K562 (cell line): ENCODE results near the gene LRP4. TPM values are rescaled to one million over a fixed set of nuclear protein-coding genes. Genes with fewer than 3 reads are reported as not detected.
A peak's percentile ranks its signal among the peaks of the same experiment; 100 is the strongest.

Experiments
- ASH1L ChIP-seq: fragments of 450-650 bp; IDR thresholded peaks from 2 replicates; pipeline ENCODE4 v1.6.1; 2018; ENCODE audit warnings: borderline replicate concordance, mild to moderate bottlenecking, low read depth; ENCODE audit not compliant: partially characterized antibody
- CBX3 ChIP-seq, 2 experiments: IDR thresholded peaks; 1 replicate in 1 of 2; 2 replicates in 1 of 2; pipeline ENCODE4 v1.6.1; 2012; ENCODE audit warnings: inconsistent platforms in 2 of 2, low read length in 2 of 2, borderline replicate concordance in 1 of 2, control low read depth in 1 of 2
- EHMT2 ChIP-seq: fragments of 450-650 bp; IDR thresholded peaks from 2 replicates; pipeline ENCODE4 v1.6.1; 2018; ENCODE audit warnings: antibody characterized with exemption
- ETS2 ChIP-seq: IDR thresholded peaks from 2 replicates; pipeline ENCODE4 v1.6.1; 2016; ENCODE audit warnings: borderline replicate concordance, missing genetic modification characterization, mild to moderate bottlenecking, moderate library complexity, missing compliant biosample characterization; ENCODE audit not compliant: poor library complexity, severe bottlenecking
- FOXJ3 ChIP-seq: sonication (generic); formaldehyde crosslinking; IDR thresholded peaks from 2 replicates; pipeline ENCODE4 v1.4.0; 2020; ENCODE audit warnings: mild to moderate bottlenecking, missing genetic modification reagents
- FOXK2 ChIP-seq, 2 experiments: fragments of 450-650 bp; IDR thresholded peaks in 1 of 2; conservative IDR thresholded peaks in 1 of 2; 2 replicates each; pipeline ENCODE4 v1.6.1; 2016; ENCODE audit warnings: low read depth in 2 of 2, mild to moderate bottlenecking in 1 of 2
- GATA2 ChIP-seq: sonication (generic); formaldehyde crosslinking; IDR thresholded peaks from 2 replicates; pipeline ENCODE4 v1.4.0; 2020; ENCODE audit warnings: mild to moderate bottlenecking, missing genetic modification reagents
- HNRNPK ChIP-seq: fragments of 200-400 bp; formaldehyde crosslinking; IDR thresholded peaks from one replicate; pipeline ENCODE4 v1.6.1; 2018; ENCODE audit warnings: mild to moderate bottlenecking, low read depth, low read length; ENCODE audit not compliant: poor library complexity, severe bottlenecking
- KDM2B ChIP-seq: fragments of 250-450 bp; sonication (Bioruptor Pico); IDR thresholded peaks from 2 replicates; pipeline ENCODE4 v1.8.0; 2021; ENCODE audit warnings: mild to moderate bottlenecking, moderate library complexity
- SMAD4 ChIP-seq: fragments of 250-450 bp; sonication (Bioruptor Pico); conservative IDR thresholded peaks from 2 replicates; pipeline ENCODE4 v1.8.0; 2021; ENCODE audit warnings: inconsistent platforms, mild to moderate bottlenecking, moderate library complexity
- SMARCA4 ChIP-seq: fragments of 450-650 bp; IDR thresholded peaks from 2 replicates; pipeline ENCODE4 v1.6.1; 2016
- TARDBP ChIP-seq: fragments of 450-650 bp; IDR thresholded peaks from 2 replicates; pipeline ENCODE4 v1.6.1; 2016
- TSHZ1 ChIP-seq: fragments of 250-450 bp; sonication (Bioruptor Pico); IDR thresholded peaks from 2 replicates; pipeline ENCODE4 v1.4.0; 2020; ENCODE audit warnings: mild to moderate bottlenecking, moderate library complexity
- ZEB2 ChIP-seq: fragments of 450-650 bp; IDR thresholded peaks from 2 replicates; pipeline ENCODE4 v1.6.1; 2016
- ZNF197 ChIP-seq: fragments of 200-800 bp; sonication (Bioruptor generic); IDR thresholded peaks from 2 replicates; pipeline ENCODE4 v1.6.1; 2016; ENCODE audit warnings: low read depth, missing genetic modification characterization, missing compliant biosample characterization
- polyA plus RNA-seq, 8 experiments: library from polyadenylated mRNA; depleted of rRNA in 4 of 8; stranded (reverse) in 5 of 8; unstranded in 3 of 8; fragments of >200 nt; fragmentation: Nextera tagmentation in 2 of 8; fragmentation: Illumina TruSeq in 1 of 8; extraction: Ambion mirVana in 2 of 8; extraction: Trizol in 1 of 8; gene quantifications; 2 replicates each; pipeline versions ENCODE4 v1.2.1 to v1.2.3, GENCODE V29; 2011 to 2014; ENCODE audit warnings: inconsistent platforms in 1 of 8, missing spikeins in 1 of 8
- total RNA-seq, 7 experiments: library from RNA; depleted of rRNA in 6 of 7; stranded (reverse); fragments of >200 nt in 6 of 7; fragmentation: Illumina TruSeq in 2 of 7; extraction: Trizol in 2 of 7; gene quantifications; 2 replicates each; pipeline versions ENCODE4 v1.2.1 to v1.2.3, GENCODE V29; 2011 to 2021; ENCODE audit warnings: low replicate concordance in 1 of 7
- TF ChIP-seq, protein P1 (sequence below): fragments of 450-650 bp; IDR thresholded peaks from 2 replicates; pipeline ENCODE4 v1.6.1; 2016; ENCODE audit warnings: borderline replicate concordance
- TF ChIP-seq, protein P2 (sequence below): sonication (generic); IDR thresholded peaks from 2 replicates; pipeline ENCODE4 v1.6.1; 2016
- TF ChIP-seq, protein P3 (sequence below): fragments of 250-450 bp; sonication (Bioruptor Pico); IDR thresholded peaks from 2 replicates; pipeline ENCODE4 v1.9.0; 2021; ENCODE audit warnings: mild to moderate bottlenecking
- TF ChIP-seq, protein P4 (sequence below), 2 experiments: fragments of 450-650 bp; conservative IDR thresholded peaks; 2 replicates each; pipeline ENCODE4 v1.6.1; 2017; ENCODE audit warnings: mild to moderate bottlenecking in 2 of 2, moderate library complexity in 2 of 2

Gene LRP4
- total and polyA plus RNA-seq, 9 of the 15 experiments (the other 6 are each of a cell fraction or from before 2014, with no cell fraction given) = 0.04 to 0.54 (median 0.10) TPM

- TF ChIP-seq KDM2B (no peak), SMARCA4 (0 out of 2 replicates have a peak, but pooled peaks have one; percentile 28), ASH1L (no peak), EHMT2 (no peak), TARDBP (peak; percentile 81), ETS2 (tag) (no peak), ZNF197 (CRISPR knock-in tag) (no peak), HNRNPK (no peak), CBX3 (IDR thresholded peaks at IDR 0.05; ENCODE audit: borderline replicate concordance in 1 of 2, low read length in 2 of 2) (0 out of 3 replicates have a peak, but pooled peaks of 1 of the 2 experiments have one; percentile 7), SMAD4 (0 out of 2 replicates have a peak, but pooled peaks have one; percentile 21), ZEB2 (no peak), GATA2 (CRISPR knock-in tag) (peak; percentile 47; the same call in 1 of the 2 replicates), TSHZ1 (CRISPR knock-in tag) (no peak), FOXK2 (conservative IDR thresholded peaks at IDR 0.05 in 1 of 2, IDR thresholded peaks at IDR 0.05 in 1 of 2; ENCODE audit: low read depth in 2 of 2) (peak; percentile 45 to 53; a peak in 3 of 4 replicates), FOXJ3 (CRISPR knock-in tag) (no peak)
- TF ChIP-seq, protein P1, sequence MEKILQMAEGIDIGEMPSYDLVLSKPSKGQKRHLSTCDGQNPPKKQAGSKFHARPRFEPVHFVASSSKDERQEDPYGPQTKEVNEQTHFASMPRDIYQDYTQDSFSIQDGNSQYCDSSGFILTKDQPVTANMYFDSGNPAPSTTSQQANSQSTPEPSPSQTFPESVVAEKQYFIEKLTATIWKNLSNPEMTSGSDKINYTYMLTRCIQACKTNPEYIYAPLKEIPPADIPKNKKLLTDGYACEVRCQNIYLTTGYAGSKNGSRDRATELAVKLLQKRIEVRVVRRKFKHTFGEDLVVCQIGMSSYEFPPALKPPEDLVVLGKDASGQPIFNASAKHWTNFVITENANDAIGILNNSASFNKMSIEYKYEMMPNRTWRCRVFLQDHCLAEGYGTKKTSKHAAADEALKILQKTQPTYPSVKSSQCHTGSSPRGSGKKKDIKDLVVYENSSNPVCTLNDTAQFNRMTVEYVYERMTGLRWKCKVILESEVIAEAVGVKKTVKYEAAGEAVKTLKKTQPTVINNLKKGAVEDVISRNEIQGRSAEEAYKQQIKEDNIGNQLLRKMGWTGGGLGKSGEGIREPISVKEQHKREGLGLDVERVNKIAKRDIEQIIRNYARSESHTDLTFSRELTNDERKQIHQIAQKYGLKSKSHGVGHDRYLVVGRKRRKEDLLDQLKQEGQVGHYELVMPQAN = peak; percentile 50; the same call in 1 of the 2 replicates
- TF ChIP-seq, protein P2, sequence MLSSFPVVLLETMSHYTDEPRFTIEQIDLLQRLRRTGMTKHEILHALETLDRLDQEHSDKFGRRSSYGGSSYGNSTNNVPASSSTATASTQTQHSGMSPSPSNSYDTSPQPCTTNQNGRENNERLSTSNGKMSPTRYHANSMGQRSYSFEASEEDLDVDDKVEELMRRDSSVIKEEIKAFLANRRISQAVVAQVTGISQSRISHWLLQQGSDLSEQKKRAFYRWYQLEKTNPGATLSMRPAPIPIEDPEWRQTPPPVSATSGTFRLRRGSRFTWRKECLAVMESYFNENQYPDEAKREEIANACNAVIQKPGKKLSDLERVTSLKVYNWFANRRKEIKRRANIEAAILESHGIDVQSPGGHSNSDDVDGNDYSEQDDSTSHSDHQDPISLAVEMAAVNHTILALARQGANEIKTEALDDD = no peak
- TF ChIP-seq, protein P3, sequence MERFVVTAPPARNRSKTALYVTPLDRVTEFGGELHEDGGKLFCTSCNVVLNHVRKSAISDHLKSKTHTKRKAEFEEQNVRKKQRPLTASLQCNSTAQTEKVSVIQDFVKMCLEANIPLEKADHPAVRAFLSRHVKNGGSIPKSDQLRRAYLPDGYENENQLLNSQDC (CRISPR knock-in tag) = no peak
- TF ChIP-seq, protein P4, sequence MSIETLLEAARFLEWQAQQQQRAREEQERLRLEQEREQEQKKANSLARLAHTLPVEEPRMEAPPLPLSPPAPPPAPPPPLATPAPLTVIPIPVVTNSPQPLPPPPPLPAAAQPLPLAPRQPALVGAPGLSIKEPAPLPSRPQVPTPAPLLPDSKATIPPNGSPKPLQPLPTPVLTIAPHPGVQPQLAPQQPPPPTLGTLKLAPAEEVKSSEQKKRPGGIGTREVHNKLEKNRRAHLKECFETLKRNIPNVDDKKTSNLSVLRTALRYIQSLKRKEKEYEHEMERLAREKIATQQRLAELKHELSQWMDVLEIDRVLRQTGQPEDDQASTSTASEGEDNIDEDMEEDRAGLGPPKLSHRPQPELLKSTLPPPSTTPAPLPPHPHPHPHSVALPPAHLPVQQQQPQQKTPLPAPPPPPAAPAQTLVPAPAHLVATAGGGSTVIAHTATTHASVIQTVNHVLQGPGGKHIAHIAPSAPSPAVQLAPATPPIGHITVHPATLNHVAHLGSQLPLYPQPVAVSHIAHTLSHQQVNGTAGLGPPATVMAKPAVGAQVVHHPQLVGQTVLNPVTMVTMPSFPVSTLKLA (conservative IDR thresholded peaks at IDR 0.05) = peak; percentile 94 to 97
Measured at GRCh38 chr11:46886211-46886610, 32.1 kb downstream of the LRP4 start (continued).
